ENCODE results near the gene ATG10. TPM values are rescaled to one million over a fixed set of nuclear protein-coding genes. Genes with fewer than 3 reads are reported as not detected.
"Not testable (repeated sequence)": the region's sequence is repeated elsewhere in the genome, so short reads cannot be mapped to it uniquely, and the experiment has no call there.

ATG10 gene
- polyA plus RNA-seq, 1 donor from 2014 or later: 12.1 TPM

- TF ChIP-seq CTCF (IDR thresholded peaks at IDR 0.05; ENCODE audit: poor library complexity, severe bottlenecking) (no peak), EZH2 (IDR thresholded peaks at IDR 0.05; ENCODE audit: borderline replicate concordance, insufficient read depth, low read length, poor library complexity, severe bottlenecking) (no peak), TAF1 (IDR thresholded peaks at IDR 0.05; ENCODE audit: low read depth) (no peak), POLR2AphosphoS5 (IDR thresholded peaks at IDR 0.05) (no peak), EP300 (conservative IDR thresholded peaks at IDR 0.05; ENCODE audit: poor library complexity, severe bottlenecking) (no peak), MXI1 (conservative IDR thresholded peaks at IDR 0.05; ENCODE audit: poor library complexity, severe bottlenecking) (no peak), REST (IDR thresholded peaks at IDR 0.05; ENCODE audit: borderline replicate concordance) (no peak), SMC3 (conservative IDR thresholded peaks at IDR 0.05; ENCODE audit: poor library complexity) (no peak), RAD21 (conservative IDR thresholded peaks at IDR 0.05) (no peak)
- Histone ChIP-seq H3K27ac (ENCODE audit: low read length) (no peak overlapping the region), H3K4me3 (ENCODE audit: low read length) (no peak overlapping the region), H2AFZ (ENCODE audit: low read depth, low read length) (no peak overlapping the region), H3K36me3 (ENCODE audit: insufficient read depth, low read length) (no peaks in the 10 kb centered on the region), H3K9me2 (ENCODE audit: insufficient read depth, low read length) (no peaks in the 10 kb centered on the region), H3K4me2 (ENCODE audit: low read length) (no peak overlapping the region), H3K9ac (ENCODE audit: low read length) (no peak overlapping the region), H4K20me1 (ENCODE audit: insufficient read depth) (no peaks in the 10 kb centered on the region), H3K9me3 (ENCODE audit: low read length) (no peaks in the 10 kb centered on the region), H3K79me2 (replicated peaks; ENCODE audit: insufficient read depth, low read length) (no peaks in the 10 kb centered on the region), H3F3A (ENCODE audit: insufficient read depth, low read length, poor library complexity, severe bottlenecking) (no peaks in the 10 kb centered on the region), H3K27me3 (ENCODE audit: insufficient read depth, low read depth, low read length) (no peaks in the 10 kb centered on the region)
These were observed 95.0 kb downstream of the ATG10 start for GRCh38 chr5:82066791-82067190.

GRCh38 chr5:82068042-82068441 is 96.2 kb downstream of the ATG10 start:
- H3K27me3 ChIP-seq (ENCODE audit: insufficient read depth, low read depth, low read length); H3K27ac ChIP-seq (ENCODE audit: low read length); H3F3A ChIP-seq (ENCODE audit: insufficient read depth, low read length, poor library complexity, severe bottlenecking); H3K4me2 ChIP-seq (ENCODE audit: low read length); H3K4me3 ChIP-seq (ENCODE audit: low read length); H3K36me3 ChIP-seq (ENCODE audit: insufficient read depth, low read length); H3K9ac ChIP-seq (ENCODE audit: low read length); H4K20me1 ChIP-seq (ENCODE audit: insufficient read depth); H3K9me3 ChIP-seq (ENCODE audit: low read length); H3K9me2 ChIP-seq (ENCODE audit: insufficient read depth, low read length); H3K79me2 ChIP-seq (replicated peaks; ENCODE audit: insufficient read depth, low read length); H2AFZ ChIP-seq (ENCODE audit: low read depth, low read length): not testable (repeated sequence)

- Histone ChIP-seq H3K36me3 (ENCODE audit: insufficient read depth, low read length) (no peaks in the 10 kb centered on the region), H2AFZ (ENCODE audit: low read depth, low read length) (no peak overlapping the region), H3K9me3 (ENCODE audit: low read length) (no peaks in the 10 kb centered on the region), H3K79me2 (replicated peaks; ENCODE audit: insufficient read depth, low read length) (no peaks in the 10 kb centered on the region), H3K9ac (ENCODE audit: low read length) (no peak overlapping the region), H3F3A (ENCODE audit: insufficient read depth, low read length, poor library complexity, severe bottlenecking) (no peaks in the 10 kb centered on the region), H3K4me3 (ENCODE audit: low read length) (no peak overlapping the region), H3K4me2 (ENCODE audit: low read length) (no peak overlapping the region), H3K9me2 (ENCODE audit: insufficient read depth, low read length) (no peaks in the 10 kb centered on the region), H3K27me3 (ENCODE audit: insufficient read depth, low read depth, low read length) (no peaks in the 10 kb centered on the region), H4K20me1 (ENCODE audit: insufficient read depth) (no peaks in the 10 kb centered on the region), H3K27ac (ENCODE audit: low read length) (no peak overlapping the region)
- TF ChIP-seq POLR2AphosphoS5 (IDR thresholded peaks at IDR 0.05) (no peak), TAF1 (IDR thresholded peaks at IDR 0.05; ENCODE audit: low read depth) (no peak), EZH2 (IDR thresholded peaks at IDR 0.05; ENCODE audit: borderline replicate concordance, insufficient read depth, low read length, poor library complexity, severe bottlenecking) (no peak), REST (IDR thresholded peaks at IDR 0.05; ENCODE audit: borderline replicate concordance) (no peak), RAD21 (conservative IDR thresholded peaks at IDR 0.05) (no peak)
These were observed 96.9 kb downstream of the ATG10 start for GRCh38 chr5:82068723-82069122.

Data from neural cell (in vitro differentiated cells).